Measurements from ENCODE around the gene PTGDS. TPM values are rescaled to one million over a fixed set of nuclear protein-coding genes. Genes with fewer than 3 reads are reported as not detected.
A peak's percentile ranks its signal among the peaks of the same experiment; 100 is the strongest.

Gene PTGDS
- total and polyA plus RNA-seq, 9 of the 15 experiments (the other 6 are each of a cell fraction or from before 2014, with no cell fraction given) = 0.46 to 7.1 (median 2.0) TPM

GRCh38 chr9:136942881-136943230 is 34.4 kb upstream of the PTGDS start:
- Histone ChIP-seq H3K4me1 (replicated peaks in 1 of 2; ENCODE audit: control insufficient read depth in 2 of 2, insufficient read depth in 2 of 2, low read length in 2 of 2) (peaks cover 20 to 87% of the 10 kb centered on the region in 2 experiments), H3K36me3 (ENCODE audit: control insufficient read depth, insufficient read depth, low read length) (peaks cover 46% of the 10 kb centered on the region; the same call in 2 of the 3 replicates), H3K9me1 (ENCODE audit: control insufficient read depth, insufficient read depth, low read length) (peaks cover 3% of the 10 kb centered on the region), H3K9me3 (replicated peaks; ENCODE audit: control insufficient read depth, insufficient read depth, low read depth, low read length) (no peaks in the 10 kb centered on the region), H4K20me1 (replicated peaks; ENCODE audit: control insufficient read depth, insufficient read depth, low read length) (no peaks in the 10 kb centered on the region), H3K4me2 (ENCODE audit: insufficient read depth, low read length) (peak overlapping the region; percentile 88; the same call in 1 of the 2 replicates), H3K27ac (ENCODE audit: extremely low read depth, low read depth, low read length) (no peak overlapping the region), H3K79me2 (ENCODE audit: control insufficient read depth, insufficient read depth, low read length) (peaks cover 26% of the 10 kb centered on the region), H3K27me3 (ENCODE audit: control insufficient read depth in 2 of 2, insufficient read depth in 2 of 2, low read length in 2 of 2) (no peaks in the 10 kb centered on the region), H2AFZ (ENCODE audit: low read depth, low read length) (no peak overlapping the region), H3K4me3 (peak overlapping the region; percentile 95), H3K9ac (ENCODE audit: insufficient read depth in 1 of 2, low read depth in 2 of 2, low read length in 2 of 2) (peak overlapping the region in 1 of 2 experiments; percentile 98; a peak in 2 of 4 replicates)
- FAIRE-seq (no peak), ATAC-seq (no peak), DNase-seq (ENCODE audit: extremely low read depth in 1 of 4, low spot score in 3 of 4) (no peak)
- POLR2A ChIA-PET = interaction anchor here (0.6 kb wide), 1 partner anchor 105 kb away, joined by 4 read pairs; no protein-coding TSS in a partner anchor
- TF ChIP-seq ZBTB33 (CRISPR knock-in tag; IDR thresholded peaks at IDR 0.05) (peak; percentile 28; the same call in 1 of the 2 replicates), RBFOX2 (IDR thresholded peaks at IDR 0.05; ENCODE audit: low read depth, low read length) (peak; percentile 2), POLR2G (IDR thresholded peaks at IDR 0.05; ENCODE audit: low read depth, low read length) (peak; percentile 10; the same call in 1 of the 2 replicates), FOXP4 (CRISPR knock-in tag; IDR thresholded peaks at IDR 0.05; ENCODE audit: borderline replicate concordance) (0 out of 2 replicates have a peak, but pooled peaks have one; percentile 32), IFI16 (CRISPR knock-in tag; IDR thresholded peaks at IDR 0.05) (no peak), SRSF3 (IDR thresholded peaks at IDR 0.05; ENCODE audit: insufficient read depth, low read length) (no peak), ZNF740 (CRISPR knock-in tag; IDR thresholded peaks at IDR 0.05) (no peak; the same call in 1 of the 2 replicates), ZNF740 (tag; IDR thresholded peaks at IDR 0.05) (peak in 1 of 2 experiments; percentile 11; a peak in 1 of 4 replicates)
- CTCF ChIA-PET (ENCODE audit: low intra/inter-chr PET ratio) = interaction anchor here (0.6 kb wide), 1 partner anchor 96 kb away, joined by 3 read pairs; no protein-coding TSS in a partner anchor
- in situ Hi-C loops (cut with MboI) (no loop called here), intact Hi-C loops (cut with micrococcal nuclease) (loop anchor here (5.0 kb wide), 1 partner anchor 96 kb away; the partner anchor contains the start of gene PHPT1)
- no TSS peak for BruUV-seq (replicated peaks)
- 91% methylated on average over 13 of the region's 16 CpGs for WGBS (ENCODE audit: insufficient coverage, low coverage, missing lambda C conversion rate)
